GM21723 (cell line): Measurements from ENCODE around the gene CMAS.

Experiments
- ATAC-seq: cut with Tn5 transposase; IDR thresholded peaks from one replicate; pipeline ENCODE4 v1.9.1; 2021; ENCODE audit warnings: mild to moderate bottlenecking, moderate library complexity; ENCODE audit not compliant: unreplicated experiment

The CMAS gene

DNA sequence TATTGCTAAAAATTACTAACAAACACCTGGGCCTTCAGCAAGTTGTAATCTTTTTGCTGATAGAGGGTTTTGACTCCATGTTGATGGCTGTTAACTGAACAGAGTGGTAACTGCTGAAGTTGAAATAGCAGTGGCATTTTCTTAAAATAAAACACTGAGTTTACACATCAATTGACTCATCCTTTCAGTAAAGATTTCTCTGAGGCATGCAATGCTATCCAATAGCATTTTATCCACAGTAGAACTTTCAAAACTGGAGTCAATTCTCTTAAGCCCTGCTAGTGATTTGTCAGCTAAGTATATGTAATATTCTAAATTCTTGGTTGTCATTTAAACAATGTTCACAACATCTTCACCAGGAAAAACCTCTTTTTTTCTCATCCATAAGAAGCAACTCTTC is 59.5 kb downstream of the CMAS start:
- no peak for ATAC-seq

GRCh38 chr12:22110176-22110575 is 64.2 kb downstream of the CMAS start:
- no peak for ATAC-seq
